Measurements from ENCODE around the gene EIPR1.

EIPR1 gene

GRCh38 chr2:3355951-3356569 lies 21.6 kb downstream of the EIPR1 start:
- no peak for DNase-seq

DNA sequence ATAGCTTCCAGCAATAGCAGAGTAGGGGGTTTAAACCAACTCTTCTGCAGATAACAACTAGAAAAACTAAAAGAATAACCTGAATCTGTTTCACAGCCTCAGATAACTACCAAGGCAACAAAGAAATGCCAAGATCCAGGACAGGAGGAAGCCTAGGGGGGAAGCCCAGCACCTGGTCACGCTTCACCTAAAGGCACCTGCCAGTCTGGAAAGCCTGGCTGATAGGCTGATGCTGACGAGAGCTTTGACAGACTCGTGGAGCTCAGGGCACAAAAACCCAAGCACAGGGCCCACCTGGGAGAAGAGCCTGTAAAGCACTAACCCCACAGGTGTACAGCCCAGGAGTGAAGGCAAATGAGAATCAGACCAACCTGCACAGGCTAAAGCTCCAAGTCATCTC lies 22.6 kb downstream of the EIPR1 start:
- DNase-seq = no peak

- DNase-seq = no peak
These were observed 28.4 kb downstream of the EIPR1 start for GRCh38 chr2:3349211-3349693.

- no peak for DNase-seq
These were observed 28.9 kb downstream of the EIPR1 start for GRCh38 chr2:3348767-3349166.

- no peak for DNase-seq
These were observed 32.0 kb downstream of the EIPR1 start for GRCh38 chr2:3345621-3346020.

DNA sequence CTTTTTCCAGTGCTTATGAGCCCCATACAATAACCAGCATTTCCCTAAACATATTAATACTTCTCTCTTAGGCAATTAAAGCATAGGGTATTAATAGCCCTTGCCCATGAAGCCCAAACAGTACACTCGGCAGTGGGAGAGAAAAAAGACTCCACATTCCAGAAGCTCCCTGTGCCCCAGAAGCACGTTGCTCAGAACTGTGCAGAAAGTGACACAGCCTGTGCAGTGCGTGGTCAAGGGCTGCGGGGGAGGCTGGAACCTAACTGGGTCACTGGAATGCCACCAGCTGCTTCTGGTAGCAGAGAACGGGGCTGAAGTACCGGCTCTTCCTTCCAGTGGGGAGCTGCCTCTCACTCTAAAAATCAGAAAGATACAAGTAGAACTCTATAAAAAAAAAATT lies 32.7 kb downstream of the EIPR1 start:
- no peak for DNase-seq

GRCh38 chr2:3343012-3343411 lies 34.6 kb downstream of the EIPR1 start:
- DNase-seq = no peak

DNA sequence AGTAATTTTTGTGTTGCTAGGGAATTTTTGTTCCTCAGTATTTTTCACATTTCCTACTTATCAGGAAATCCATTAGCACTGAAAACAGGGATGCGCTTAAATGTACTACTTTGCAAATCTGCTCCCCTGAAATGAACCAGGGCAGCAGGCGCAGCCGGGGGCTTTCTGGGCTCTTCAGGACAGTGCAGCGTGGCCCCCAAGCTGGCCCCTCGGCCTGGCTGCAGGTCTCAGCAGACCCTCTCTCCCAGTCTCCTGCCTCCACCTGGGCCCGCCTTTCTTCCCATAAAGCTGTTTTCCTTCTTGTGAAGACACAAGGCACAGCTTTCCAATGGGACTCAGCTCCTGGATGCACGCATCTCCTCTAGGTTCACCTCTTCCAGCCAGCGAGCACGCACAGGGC lies 35.3 kb downstream of the EIPR1 start:
- DNase-seq = no peak

DNA sequence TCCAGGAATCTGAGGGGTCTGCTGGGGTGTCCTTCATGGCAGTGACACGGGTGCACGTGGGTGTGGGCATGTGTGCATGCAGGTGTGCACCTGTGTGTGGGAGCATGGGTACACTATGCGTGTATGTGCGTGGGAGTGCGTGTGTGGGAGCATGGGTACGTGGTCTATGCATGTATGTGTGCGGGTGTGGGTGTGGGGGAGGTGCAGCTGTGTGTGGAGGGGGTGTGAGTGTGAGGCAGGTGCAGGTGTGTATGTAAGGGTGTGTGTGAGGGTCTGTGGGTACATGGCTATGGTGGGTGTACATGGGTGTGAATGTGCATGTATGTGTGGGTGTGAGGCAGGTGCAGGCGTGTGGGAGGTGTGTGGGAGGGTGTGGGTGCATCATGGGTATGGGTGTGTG lies 36.3 kb downstream of the EIPR1 start:
- DNase-seq = no peak

GRCh38 chr2:3340144-3340543 lies 37.5 kb downstream of the EIPR1 start:
- DNase-seq = no peak

- no peak for DNase-seq
These were observed 39.3 kb downstream of the EIPR1 start for GRCh38 chr2:3338340-3338739.

DNA sequence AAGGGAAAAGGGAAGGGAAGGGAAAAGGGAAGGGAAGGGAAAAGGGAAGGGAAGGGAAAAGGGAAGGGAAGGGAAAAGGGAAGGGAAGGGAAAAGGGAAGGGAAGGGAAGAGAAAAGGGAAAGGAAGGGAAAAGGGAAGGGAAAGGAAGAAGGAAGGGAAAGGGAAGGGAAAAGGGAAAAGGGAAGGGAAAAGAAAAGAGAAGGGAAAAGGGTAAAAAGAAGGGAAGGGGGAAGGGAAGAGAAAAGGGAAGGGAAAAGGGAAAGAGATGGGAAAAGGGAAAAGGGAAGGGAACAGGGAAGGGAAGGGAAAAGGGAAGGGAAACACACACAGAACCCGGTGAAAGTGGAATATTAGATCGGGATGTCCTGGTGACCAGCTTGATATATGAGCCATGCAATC lies 40.8 kb downstream of the EIPR1 start:
- no peak for DNase-seq

DNA sequence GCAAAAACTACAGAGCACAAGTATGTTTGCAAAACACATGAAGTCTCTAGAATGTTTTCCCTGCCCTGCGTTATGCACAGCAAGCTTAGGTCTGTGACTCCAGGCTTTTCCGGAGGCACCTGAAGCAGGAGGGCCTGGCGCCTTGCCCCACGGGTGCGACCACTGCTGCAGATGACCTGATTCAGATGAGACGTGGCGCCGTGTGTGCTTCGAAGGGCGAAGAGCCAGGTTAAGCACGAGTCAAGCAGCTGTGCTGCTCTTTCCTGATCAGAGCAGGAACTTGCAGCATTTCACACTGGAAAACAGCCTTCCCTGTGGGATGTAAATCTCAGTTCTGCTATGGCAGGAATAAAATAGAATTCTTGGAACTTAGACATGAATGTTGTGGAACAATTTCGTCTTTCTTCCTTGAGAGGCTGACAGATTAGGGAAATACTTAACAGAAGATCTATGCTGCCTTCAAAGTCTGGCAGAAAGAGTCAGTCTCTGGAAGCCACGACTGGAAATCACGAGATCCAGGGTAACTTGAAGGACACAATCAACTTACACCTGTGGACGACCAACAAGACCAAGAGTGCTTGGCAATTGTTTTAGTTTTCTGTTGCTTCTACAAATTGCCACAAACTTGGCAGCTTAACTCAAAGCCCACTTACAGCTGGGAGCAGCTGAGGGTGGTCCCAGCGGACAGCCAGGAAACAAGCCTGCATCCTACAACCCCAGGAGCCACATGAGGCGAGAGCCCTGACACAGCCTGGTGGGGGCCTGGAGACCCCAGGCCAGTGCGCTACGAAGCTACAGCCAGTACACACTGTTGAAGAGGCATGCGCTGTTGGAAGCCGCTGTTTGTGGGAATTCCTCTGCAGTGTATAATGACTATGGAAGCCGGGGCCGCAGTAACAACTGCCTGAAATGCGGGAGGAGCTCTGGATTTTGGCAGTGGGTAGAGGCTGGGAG lies 42.9 kb downstream of the EIPR1 start:
- DNase-seq = no peak

- DNase-seq = no peak
These were observed 45.5 kb downstream of the EIPR1 start for GRCh38 chr2:3332133-3332532.

DNA sequence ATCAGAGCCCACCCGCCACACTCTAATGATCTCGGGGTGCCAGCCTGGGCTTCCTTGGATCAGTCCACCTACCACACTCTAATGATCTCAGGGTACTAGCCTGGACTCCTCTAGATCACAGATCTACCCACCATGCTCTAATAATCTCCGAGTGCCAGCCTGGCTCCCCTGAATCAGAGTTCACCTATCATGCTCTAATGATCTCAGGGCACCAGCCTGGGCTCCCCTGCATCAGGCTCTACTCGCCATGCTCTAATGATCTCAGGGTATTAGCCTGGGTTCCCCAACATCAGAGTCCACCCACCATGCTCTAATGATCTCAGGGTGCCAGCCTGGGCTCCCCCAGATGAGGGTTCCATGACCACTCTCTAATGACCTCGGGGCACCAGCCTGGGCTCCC lies 48.1 kb downstream of the EIPR1 start:
- DNase-seq = no peak

DNA sequence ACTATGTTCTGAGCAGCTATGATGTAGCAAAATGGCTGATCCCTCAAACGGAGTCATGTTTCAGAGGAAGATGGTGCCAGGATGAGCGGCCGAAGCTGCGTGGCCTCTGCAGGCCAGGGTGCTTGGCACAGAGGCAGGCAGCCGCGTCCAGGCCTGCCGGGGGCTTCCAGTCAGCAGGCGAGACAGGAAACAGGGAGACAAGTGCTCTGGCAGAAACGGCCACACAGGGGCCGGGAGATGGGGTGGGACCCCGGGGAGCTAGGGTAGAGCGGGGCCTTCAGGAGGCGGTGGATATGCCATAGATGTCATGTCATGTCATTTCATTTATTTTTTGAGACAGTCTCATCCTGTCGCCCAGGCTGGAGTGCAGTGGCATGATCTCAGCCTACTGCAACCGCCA lies 50.7 kb downstream of the EIPR1 start:
- DNase-seq = no peak

DNA sequence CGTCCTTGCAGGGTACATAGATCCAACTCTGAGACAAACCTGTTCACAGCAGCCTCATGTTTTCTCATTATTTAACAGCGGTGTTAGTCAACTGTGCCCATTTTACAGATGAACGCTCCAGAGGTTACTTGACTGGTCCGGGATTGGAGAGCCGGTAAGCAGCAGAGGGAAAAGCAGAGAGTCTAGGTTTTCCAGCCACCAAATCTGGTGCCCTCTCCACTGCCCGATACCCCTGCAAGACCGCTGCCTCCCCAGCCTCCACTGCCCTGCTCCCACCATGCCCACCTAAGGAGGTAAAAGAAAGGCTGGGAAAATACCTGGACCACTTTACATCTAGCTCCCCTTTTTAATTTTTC lies 51.5 kb downstream of the EIPR1 start:
- DNase-seq = no peak

- no peak for DNase-seq
These were observed 52.0 kb downstream of the EIPR1 start for GRCh38 chr2:3325458-3326181.

- no peak for DNase-seq
These were observed 53.0 kb downstream of the EIPR1 start for GRCh38 chr2:3324404-3325281.

DNA sequence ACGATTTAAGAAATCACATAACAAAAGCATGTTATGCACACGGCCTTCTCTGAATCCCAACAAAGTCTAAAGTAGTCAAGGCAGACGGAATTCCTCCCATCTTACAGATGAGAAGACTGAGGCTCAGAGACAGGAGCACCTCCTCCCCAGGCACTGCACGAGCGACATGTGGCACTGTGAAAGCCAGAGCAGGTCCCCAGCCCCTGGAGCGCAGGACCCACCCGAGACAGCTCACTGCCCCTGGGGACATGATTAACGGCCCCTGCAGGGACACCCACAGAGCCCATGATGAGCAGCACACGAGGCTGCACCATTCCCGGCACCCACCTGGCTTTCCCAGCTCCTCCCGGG lies 53.6 kb downstream of the EIPR1 start:
- DNase-seq = no peak

DNA sequence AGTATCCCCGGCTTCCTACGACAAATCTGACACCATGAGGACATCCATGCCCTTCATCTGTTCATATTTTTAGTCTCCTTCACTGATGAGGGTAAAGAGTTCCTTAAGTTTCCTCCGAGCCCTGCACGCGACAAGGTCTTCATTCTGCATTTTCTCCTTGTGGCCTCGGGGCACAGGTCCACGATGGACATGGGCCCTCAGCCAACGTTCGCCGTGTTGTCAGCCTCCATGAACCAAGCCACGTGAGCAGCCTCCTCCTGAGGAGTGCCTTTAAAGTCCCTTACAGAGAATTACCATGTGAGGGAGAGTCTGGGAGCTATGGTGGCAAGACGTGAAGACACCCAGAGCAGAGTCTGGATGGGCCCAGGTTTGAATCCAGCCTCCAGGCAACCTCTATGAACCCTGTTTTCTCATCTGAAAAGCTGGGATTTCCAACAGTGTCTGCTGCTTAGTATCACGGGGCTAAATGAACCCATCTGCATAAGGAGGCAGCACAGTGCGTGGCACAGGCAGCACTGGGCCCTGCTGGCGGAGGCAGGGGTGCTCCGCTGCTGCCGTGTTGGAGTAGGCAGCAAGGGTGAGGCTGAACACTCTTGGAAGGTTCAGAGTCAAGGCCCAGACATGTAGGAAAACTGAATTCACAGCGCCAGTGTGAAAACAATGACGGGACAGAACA lies 54.1 kb downstream of the EIPR1 start:
- DNase-seq = no peak

GRCh38 chr2:3322311-3322970 lies 55.2 kb downstream of the EIPR1 start:
- DNase-seq = no peak
